ENCODE data around the gene FOXF2.

Gene FOXF2

DNA sequence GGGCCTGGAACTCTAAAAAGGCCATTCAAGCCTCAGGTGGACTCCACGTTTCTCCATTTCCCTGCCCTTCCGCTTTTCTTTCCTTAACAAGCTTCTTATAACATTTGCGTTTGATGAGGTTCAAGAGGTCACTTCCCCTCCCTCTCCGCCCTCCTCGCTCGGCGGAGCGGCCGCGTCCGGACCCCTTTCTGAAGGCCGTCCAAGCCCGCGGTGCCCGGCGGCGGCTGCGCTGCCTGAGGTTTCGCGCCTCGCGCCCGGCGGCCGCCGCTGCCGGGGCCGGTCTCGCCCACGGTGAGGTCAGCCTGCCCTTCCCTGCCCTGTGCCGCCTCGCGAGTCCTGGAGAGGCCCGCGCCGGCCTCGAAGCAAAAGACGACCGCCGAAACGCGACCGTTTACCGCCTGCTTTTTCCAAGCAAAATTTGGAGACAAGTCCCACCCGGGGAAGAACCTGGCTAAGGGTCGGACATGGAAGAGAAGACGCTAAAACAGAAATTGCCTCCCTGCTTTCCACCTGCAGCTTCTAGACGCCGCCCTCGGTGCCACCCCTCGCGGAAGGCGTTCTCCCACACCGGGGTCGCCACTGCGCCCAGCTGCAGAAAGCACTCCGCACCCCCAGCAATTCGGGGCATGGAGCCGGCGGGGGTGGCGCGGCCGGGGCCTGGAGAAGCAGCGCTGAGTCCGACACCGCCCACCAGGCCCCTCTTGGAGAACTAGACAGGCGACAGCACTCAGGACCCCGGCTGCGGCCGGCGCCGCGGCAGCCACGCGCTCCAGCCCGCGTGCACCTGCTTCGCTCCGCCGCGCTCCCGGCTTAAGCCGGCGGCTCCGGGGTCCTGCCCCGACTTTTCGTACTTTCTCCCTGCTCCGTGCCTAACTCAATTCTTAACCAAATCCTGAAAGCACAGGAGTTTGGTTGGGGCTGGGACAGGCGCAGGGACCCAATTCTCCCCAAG is 11.0 kb upstream of the FOXF2 start:
- DNase-seq (ENCODE audit: extremely low spot score, insufficient read length, low read depth) (no peak), FAIRE-seq (no peak)

DNA sequence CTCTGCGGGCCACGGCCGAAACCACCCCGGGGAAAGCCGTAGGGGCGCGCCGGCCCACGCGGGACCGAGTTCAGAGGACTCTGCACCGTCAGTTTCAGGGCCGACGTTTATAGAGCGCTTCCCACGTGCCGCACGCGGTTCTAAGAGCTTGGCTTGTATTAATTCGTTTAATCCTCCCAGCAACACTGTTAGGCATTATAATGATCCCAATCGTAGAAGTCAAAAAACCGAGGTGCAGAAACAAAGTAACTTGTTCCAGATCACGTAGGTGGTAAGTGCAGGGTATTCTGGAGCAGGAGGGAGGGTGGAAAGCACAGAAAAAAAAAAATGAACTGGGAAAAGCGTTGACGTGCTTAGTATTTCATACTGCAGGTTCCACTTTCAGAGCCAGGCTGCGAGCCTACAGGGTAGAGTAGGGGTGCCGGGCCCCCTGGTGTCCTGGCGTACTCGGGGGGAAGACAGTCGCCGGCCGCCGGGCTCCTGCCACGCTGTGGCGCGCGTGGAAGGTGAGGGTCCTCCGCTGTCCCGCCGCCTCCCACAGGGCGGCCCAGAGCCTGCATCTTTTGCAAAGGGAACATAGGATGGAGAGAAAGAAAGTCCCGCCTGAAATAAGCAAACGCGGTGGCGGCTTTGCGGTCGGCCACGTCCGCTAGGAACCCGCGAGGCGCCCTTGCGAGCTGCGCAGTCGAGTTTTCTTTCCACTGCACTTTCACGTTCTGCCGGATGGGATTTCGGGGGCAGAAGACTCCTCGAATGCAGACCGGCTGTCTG is 10.2 kb upstream of the FOXF2 start:
- DNase-seq (ENCODE audit: extremely low spot score, insufficient read length, low read depth) (no peak), FAIRE-seq (no peak)

DNA sequence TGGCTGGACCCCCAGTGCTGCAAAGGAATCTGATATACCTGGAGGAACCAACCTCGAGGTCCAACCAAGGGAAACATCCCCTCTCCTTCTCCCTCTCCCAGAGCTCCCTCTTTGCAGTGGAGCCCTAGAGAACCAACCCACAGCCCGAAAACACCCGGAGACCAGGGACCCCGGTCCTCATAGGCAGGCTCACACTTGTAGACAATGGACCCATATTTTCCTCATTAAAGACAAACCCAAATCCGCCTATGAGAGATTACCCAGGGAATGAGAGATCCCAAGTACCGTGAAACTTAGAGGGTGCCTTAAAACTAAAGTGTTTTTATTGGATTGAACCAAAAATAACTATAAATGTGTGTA is 9.6 kb upstream of the FOXF2 start:
- DNase-seq (ENCODE audit: extremely low spot score, insufficient read length, low read depth) (no peak), FAIRE-seq (no peak)

DNA sequence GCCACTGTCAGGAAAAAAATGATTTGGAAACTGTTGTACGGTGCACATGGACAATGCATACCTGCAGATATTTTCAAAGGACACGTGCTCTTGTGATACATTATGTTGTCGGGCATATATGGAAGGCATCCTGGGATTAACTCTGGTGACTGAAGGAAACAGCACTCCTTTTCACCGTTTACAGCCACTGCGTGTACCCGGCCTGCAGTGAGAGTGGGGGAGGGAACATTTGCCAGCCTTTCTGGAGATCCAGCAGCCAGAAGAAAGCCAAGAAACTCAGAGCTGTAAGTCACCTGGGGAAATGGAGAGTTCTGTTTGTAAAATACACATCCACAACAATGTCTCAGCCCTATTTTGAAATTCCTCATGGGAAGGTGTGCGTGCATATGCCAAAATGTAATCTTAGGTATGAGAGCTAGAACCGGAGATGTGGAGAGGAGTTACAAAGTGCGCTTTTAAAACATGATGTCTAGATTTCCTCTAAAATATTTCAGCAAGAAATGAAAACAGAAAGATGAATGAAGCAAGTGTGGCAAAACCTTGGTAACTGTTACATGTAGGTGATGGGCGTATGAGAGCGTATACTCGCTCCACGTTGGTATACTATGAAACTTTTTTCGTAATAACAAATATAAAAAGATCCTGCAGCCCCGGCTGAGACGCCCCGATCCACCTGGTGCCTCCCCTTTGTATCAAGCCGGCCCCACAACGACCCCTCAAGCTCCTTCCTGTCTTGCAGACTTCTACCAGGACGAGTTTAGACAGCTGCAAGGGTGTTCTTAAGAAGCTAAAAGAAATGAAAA is 8.6 kb upstream of the FOXF2 start:
- DNase-seq (ENCODE audit: extremely low spot score, insufficient read length, low read depth): no peak
- no peak for FAIRE-seq

DNA sequence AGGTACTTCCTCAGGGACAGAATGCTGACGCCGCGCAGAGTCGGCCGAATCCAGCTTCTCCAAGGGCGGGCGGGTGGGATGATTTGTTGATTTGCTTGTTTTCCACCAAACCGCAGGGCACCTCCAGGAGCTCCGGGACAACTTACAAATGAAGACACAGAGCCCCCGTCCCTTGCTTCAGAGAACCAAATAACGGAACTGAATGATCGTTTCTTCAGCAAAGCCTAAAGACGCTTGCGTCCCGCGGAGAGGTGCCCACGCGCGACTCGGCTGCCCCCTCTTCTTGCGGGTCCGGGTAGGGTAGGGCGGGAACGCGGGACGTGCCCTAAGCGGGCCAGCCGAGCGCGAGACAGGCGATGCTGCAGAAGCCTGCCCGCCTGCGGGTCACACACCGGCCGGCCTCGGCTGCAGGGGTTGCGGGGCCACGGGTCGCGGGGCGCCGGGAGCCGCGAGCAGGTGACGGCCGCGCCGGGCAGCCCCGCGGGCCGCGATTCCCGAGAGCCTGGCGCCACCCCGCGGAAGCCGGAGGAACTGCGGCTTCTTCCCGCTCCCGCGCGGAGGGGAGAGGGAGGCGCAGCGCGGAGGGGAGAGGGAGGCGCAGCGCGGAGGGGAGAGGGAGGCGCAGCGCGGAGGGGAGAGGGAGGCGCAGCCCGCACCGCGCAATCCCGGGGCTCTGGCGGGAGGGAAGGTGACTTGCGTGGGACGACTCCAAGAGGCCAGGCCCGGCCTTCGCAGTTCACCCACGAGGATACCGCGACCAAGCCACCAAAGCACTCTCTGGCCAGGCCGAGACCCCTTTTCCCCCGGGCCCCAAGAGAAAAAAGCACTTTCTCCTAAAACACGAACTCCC is 7.7 kb upstream of the FOXF2 start:
- DNase-seq (ENCODE audit: extremely low spot score, insufficient read length, low read depth) (peak; percentile 44), FAIRE-seq (no peak)

DNA sequence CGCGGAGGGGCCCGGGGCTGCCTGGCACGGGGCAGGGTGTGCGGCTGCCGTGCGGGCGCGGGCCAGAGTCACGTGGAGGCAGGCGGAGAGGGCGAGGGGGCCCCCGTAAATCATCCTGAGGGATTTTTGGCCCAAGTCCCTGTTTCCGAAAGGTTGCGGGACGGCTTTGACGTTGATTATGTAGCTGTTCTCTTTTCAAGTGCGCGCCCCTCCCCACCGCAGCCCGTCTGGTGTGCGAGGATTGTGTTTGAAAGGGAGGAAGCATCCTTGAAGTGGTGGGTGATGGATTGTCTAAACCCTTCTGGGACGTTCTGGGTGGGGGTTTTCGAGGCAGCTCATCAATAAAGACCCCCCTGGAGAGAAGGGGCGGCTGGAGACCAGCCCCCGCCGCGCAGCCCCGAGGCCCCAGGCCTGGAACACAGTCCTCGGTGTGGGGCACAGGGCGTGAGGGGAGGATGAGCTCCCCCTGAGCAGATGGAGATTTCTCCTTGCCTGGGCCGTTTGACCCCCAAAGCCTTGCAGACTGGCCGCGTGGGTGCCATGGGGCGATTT is 7.0 kb upstream of the FOXF2 start:
- FAIRE-seq (no peak), DNase-seq (ENCODE audit: extremely low spot score, insufficient read length, low read depth) (no peak)

DNA sequence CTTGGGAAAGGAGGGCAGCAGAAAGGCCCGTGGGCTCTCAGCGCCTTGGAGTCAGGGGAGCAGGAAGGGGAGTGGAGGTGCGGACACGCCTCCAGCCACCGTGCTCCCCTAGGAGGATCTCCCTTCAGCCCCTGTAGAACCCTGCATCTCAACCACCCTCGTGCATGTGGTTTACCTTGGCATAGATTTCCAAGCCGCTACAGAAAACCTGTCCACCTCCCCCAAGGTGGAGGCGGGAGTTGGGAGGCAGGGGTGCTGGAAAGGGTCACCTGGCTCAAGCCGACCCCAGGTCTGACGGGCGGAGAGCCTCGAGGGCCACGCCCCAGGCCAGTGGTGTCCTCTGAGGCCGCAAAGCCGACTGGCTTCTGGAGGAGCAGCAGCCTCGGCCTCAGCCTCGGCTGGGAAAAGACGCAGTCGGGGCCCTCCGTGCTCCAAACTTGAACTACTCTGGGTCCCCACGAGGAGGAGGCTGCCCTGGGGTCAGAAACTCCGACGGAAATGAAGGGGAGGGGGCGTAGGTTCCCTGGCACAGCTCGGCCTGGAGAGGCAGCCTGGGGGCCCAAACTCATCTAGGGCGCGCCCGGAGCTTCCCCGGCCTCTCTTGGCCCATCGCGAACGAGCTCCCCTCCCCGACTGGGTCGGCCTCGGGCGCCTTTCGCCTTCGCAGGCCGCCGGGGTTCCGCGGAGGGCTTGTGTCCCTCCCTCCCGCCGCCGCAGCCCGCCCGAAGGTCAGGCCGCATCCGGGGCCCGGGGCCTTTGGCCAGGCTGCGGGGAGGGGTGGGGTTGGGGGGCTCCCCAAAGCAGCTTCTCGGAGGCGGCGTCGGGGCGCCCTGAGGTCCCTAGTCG is 6.3 kb upstream of the FOXF2 start:
- DNase-seq (ENCODE audit: extremely low spot score, insufficient read length, low read depth) (no peak), FAIRE-seq (no peak)

DNA sequence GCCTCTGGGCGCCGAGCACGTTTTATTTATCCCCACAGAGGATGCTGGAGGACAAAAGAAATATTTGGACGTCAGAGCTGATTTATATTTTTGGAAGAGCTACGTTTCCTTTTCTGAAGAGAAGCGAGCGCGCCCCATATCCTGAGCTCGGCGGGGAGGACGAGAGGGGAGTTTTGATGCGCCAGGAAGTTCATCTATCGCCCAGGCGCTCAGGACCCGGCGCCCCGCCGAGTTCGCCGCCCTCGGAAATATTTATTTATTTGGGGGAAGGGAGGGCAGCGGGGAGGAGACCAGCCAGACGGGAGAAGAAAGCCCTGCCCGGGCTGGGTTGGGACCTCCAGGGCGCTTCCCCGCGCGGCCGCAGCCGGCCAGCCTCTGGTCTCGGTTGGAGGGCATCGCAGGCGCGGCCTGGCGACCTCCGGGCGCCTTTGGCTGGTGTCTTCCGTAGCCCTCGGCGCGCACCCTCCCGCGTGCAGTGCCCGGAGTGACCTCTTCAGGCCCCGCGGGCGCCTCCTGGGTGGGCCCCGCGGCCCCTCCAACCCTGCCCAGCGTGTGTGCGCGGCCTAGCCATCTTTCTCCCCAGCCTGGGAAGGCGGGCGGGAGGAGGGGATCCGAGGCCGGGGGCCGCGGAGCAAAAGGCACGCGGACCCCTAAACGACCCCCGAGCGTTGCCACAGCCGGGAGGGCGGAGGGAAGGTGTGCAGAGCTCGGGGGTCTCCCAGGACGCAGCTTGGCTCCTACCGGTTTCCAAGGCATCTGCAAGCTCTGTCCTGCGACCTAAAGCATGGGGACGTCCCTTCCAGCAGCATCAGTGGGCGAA is 5.4 kb upstream of the FOXF2 start:
- no peak for DNase-seq (ENCODE audit: extremely low spot score, insufficient read length, low read depth)
- FAIRE-seq: no peak

DNA sequence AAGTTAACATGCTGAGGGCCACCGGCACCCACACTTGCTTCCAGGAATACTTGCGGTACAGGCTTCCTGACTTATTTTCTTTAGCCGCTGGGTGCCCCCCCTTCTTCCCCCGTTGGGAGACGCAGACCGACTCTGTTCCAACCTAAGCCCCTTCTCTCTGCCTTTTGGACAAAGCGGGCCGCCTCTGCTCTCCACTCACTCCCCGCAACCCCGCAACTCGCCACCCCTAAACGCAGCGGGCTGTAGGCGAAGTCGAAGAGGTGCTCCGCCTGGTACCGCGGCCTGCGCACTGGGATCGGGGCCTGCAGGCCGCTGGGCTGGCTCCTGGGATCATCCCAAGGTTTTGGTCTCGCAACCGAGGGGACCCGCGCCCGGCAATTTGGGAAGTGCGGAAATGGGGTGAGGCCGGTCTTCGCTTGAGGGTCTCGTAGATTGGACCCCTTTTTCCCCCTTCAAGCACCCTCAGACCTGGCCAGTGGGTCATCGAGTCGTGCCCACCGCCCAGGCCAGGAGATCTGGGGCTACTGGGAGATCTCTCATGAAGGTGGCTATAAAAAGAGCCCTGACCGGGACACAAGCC is 4.7 kb upstream of the FOXF2 start:
- FAIRE-seq (no peak), DNase-seq (ENCODE audit: extremely low spot score, insufficient read length, low read depth) (no peak)

DNA sequence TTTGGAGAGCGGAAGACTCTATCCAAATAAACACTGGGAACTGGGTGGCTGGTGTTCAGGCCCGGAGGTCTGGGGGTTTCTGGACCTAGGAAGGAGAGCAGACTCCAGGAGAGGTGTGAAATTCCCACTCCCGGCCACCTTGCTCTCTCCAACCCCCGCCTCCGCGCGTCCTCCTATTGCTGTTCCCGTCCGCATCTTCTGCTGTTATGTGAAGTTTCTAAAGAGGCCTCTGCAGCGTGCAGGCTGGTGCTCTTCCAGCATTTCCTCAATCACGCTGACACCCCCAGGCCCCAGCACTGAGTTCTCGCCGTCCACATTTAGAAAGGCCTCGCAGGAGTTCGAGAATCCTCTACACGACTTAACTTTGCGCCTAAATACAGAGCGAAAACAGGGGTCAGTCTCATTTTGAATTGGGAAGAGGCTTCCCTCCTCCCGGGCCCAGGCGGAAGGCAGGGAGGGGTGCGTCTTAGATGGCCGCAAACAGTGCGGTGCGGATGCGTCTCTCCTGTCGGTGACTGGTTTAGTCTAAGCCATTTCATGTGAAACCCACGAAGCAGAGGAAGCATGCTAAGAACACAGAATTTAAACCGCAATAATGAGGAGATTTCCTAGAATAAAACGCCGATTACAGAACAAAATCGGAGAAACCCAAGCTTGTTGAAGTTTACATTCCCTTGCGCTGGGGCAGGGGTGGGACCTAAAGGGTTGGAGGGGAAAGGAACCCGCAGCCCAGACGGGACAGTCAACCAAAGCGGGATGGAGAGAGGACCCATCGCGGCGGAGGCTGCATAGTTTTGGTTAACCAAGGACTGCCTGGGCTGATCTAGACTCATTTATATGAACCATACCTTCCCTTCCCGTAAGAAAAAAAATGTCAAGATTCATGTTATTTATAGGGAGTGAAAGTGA is 4.0 kb upstream of the FOXF2 start:
- DNase-seq (ENCODE audit: extremely low spot score, insufficient read length, low read depth) (no peak), FAIRE-seq (no peak)

DNA sequence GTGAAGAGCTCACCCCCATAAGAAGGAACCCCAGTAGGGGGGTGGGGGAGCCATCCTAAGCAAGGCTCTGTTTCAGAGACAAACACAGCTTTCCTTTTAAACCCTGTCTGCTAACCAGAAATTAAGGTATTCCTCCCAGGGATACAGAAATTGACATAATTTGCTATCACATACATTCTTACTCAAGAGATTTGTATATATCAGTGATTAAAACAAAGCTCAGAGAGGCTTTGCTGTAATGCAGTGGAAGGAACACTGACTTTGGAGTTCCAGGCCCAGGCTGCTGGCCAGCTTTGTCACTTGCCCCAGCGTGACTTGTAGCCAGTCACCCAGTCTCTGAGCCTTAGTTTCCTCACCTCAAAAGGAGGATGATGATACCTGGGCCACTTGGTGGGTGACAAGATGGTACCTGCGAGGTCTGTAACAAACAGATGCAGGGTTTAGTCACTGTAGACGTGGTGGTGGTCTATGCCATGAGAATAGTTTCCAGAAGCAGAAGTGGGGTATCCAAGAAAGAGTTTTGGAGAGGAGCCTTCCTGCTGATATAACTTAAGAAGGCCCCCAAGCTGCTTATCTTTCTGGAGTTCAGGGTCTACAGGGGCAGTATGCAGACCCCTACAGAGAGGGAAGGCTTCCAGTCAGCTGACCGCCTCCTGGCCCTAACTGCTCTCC is 3.2 kb upstream of the FOXF2 start:
- no peak for FAIRE-seq

DNA sequence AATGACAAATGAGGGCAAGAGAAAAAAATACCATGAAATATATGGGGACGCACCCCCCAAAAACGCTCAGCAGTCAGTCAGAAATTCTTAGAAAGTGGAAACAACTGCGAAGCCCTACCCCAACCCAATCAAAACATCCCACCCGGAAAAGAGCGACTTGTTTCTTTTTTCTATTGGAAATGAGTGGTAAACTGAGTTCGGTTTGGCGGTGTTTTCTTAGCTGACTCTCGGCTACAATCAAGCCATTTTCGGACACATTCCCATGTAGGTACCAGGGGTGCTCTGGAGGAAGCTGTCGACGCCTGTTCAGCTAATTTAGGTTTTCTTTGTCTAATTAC is 1.9 kb upstream of the FOXF2 start:
- FAIRE-seq: no peak
- DNase-seq (ENCODE audit: extremely low spot score, insufficient read length, low read depth): no peak

More for the DNA sequence above, 3.2 kb upstream of the FOXF2 start:
- no peak for DNase-seq (ENCODE audit: extremely low spot score, insufficient read length, low read depth)

DNA sequence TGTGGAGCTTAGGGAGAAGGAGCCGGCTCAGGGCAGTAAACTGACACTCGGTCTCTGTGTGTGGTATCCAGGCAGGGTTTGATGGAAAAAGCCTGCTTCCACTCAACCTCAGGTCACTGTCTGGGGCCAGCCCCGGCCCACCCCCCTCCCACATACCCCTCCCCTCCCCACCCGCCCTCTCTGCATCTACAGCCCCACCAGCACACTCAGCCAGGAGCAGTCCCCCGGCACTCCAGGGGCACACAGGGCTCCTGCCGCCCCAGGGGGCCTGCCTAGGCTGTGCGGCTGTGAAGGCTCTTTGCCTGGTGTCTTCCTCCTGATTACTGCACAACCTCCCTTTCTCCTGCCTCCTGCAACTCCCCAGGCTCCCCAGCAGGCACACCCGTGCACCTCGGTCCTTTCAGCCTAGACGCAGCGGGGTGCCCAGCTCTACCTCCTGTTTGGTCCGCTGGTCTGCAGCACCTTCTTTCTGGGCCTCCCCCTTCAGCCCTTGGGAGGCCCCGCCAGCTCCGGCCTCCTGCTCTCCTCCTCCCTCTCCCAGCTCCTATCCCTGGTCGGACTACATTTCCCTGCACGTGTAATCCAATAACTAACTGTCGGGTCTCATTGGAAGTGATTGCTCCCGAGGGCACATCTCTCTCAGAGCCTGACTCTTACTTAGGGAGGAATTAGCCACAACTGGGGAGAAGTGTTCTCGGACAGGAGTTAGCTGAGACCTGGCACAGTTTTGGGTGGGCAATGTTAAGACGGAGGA is 1.3 kb upstream of the FOXF2 start:
- DNase-seq (ENCODE audit: extremely low spot score, insufficient read length, low read depth) (no peak), FAIRE-seq (no peak)

DNA sequence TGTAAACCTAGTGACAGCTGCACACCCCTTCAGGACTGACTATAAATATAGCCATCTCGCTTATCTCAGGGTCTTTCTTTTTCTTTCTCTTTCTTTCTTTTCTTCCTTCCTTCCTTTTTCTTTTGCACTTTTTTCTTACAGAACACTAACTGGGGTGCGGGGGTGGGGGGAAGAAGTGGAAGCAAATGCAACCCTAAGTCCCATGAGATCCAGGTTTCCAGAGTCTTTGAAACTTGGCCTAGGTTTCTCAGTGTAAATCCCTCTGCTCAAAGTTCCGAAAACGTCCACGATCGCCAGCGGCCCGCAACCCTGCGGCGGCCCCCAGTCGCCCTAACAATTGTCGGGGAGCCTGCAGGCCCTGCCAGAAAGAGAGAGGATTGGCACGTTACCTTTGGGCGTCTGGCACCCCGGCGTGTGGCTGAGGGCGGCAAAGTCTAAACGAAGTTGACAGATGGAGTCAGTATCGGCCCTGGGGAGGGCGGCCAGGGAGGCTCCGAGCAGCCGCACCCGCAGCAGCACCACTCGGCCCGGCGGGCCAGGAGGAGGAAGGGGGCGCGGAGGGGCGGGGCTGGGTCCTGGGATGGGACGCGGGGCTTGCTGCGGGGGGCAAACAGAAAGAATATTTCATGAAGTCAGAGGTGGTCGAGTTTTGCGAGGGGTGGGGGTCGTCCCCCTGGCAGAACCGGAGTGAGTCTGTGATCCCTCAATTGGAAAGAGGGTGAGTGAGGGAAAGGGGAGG is 577 bp upstream of the FOXF2 start:
- DNase-seq (ENCODE audit: extremely low spot score, insufficient read length, low read depth): no peak
- no peak for FAIRE-seq

Data from GM18507 (cell line).